Measurements from ENCODE around the gene IL10RA.

The IL10RA gene

GRCh38 chr11:117992136-117992535, 5.9 kb downstream of the IL10RA start:
- DNase-seq (ENCODE audit: low read depth): no peak

- no peak for DNase-seq (ENCODE audit: low read depth)
Observed at GRCh38 chr11:117992620-117993019, 6.4 kb downstream of the IL10RA start.

- no peak for DNase-seq (ENCODE audit: low read depth)
Observed at GRCh38 chr11:117993988-117994745, 8.0 kb downstream of the IL10RA start.

DNA sequence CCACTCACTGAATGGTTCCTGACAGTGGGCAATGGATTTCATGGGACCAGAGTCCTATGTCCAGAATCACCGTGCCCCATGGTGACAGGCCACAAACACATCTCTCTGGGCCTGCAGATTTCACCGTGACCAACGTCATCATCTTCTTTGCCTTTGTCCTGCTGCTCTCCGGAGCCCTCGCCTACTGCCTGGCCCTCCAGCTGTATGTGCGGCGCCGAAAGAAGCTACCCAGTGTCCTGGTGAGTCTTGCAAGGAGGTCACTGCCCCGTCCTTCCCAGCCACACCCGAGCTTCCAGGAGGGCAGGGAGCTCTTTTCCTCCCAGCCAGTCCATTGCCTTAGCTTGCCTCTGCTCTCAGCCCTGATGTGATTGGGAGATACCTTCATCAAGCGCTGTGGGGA, 9.3 kb downstream of the IL10RA start:
- DNase-seq (ENCODE audit: low read depth): no peak

DNA sequence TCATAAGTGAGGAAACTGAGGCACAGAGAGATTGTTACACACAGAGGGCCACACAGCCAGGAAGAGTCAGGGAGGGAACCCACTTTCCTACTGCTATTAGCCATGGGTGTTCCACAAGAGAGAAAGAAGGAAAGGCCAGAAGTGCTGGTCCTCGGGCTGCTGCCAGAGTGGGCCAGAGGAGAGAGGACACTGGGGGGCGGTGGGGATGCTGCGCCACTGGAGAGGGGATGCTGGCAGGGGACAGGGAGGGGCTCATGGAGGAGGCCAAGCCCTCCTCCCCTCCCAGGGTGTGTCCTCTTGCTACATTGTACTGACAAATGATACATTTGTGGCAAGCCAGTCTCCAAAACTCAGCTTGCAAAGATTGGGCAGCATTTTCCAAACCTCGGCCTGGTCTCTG, 9.9 kb downstream of the IL10RA start:
- DNase-seq (ENCODE audit: low read depth): no peak

DNA sequence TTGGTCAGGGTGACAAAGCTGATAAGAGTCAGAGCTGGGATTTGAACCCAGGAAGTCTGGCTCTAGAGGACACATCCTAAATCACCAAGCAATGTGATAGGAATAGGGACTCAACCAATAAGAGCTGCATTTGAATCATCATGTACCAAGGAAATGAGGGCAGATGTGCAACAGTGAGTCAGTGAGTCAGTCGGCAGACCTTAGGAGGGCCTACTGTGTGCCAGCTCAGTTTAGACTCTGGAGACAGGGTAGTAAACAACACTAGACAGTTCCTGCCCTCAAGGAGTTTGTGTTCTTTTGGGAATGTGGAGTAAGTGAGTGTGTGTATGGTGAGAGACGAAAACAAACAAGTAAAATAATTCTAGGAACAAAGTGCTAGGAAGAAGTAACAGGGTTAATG, 11.2 kb downstream of the IL10RA start:
- no peak for DNase-seq (ENCODE audit: low read depth)

DNA sequence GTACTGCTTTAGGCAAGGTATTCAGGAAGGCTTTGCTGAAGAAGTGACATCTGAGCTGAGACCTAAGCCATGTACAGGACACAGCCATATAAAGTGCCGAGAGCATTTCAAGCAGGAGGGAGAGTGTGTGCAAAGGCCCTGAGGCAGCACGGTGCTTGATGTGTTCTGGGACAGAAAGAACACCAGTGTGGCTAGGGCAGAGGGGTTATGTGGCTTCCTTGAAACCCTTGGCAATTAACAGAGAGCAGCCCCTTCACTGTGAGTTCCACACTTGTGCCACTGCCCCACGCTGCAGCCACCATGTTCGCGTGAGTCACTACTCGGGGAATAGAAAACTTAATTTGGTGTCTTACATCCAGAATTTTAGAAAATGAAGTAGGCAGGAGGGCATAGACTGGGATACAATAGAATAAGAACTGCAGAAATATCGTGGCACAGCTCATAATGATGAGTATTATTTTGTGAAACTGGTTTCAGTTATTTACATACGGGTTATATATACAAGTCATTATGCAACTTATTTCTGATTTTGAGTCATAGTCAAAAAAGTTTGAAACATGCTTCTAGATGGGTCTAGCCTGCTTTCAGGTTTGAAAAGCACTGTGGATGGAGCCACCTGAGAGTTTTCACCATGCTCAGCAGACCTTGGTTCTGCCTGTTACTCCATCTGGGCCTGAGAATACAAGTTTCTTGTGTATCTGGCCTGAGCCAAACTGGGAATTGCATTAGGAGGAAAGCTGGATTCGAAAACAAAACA, 11.8 kb downstream of the IL10RA start:
- no peak for DNase-seq (ENCODE audit: low read depth)

DNA sequence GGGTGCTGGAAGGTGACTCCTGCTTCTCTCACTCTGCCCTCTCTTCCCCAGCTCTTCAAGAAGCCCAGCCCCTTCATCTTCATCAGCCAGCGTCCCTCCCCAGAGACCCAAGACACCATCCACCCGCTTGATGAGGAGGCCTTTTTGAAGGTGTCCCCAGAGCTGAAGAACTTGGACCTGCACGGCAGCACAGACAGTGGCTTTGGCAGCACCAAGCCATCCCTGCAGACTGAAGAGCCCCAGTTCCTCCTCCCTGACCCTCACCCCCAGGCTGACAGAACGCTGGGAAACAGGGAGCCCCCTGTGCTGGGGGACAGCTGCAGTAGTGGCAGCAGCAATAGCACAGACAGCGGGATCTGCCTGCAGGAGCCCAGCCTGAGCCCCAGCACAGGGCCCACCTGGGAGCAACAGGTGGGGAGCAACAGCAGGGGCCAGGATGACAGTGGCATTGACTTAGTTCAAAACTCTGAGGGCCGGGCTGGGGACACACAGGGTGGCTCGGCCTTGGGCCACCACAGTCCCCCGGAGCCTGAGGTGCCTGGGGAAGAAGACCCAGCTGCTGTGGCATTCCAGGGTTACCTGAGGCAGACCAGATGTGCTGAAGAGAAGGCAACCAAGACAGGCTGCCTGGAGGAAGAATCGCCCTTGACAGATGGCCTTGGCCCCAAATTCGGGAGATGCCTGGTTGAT, 12.6 kb downstream of the IL10RA start:
- no peak for DNase-seq (ENCODE audit: low read depth)

DNA sequence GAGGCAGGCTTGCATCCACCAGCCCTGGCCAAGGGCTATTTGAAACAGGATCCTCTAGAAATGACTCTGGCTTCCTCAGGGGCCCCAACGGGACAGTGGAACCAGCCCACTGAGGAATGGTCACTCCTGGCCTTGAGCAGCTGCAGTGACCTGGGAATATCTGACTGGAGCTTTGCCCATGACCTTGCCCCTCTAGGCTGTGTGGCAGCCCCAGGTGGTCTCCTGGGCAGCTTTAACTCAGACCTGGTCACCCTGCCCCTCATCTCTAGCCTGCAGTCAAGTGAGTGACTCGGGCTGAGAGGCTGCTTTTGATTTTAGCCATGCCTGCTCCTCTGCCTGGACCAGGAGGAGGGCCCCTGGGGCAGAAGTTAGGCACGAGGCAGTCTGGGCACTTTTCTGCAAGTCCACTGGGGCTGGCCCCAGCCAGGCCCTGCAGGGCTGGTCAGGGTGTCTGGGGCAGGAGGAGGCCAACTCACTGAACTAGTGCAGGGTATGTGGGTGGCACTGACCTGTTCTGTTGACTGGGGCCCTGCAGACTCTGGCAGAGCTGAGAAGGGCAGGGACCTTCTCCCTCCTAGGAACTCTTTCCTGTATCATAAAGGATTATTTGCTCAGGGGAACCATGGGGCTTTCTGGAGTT, 13.3 kb downstream of the IL10RA start:
- no peak for DNase-seq (ENCODE audit: low read depth)

- no peak for DNase-seq (ENCODE audit: low read depth)
Observed at GRCh38 chr11:118000067-118000849, 14.1 kb downstream of the IL10RA start.

- DNase-seq (ENCODE audit: low read depth): no peak
Observed at GRCh38 chr11:118000850-118001228, 14.6 kb downstream of the IL10RA start.

DNA sequence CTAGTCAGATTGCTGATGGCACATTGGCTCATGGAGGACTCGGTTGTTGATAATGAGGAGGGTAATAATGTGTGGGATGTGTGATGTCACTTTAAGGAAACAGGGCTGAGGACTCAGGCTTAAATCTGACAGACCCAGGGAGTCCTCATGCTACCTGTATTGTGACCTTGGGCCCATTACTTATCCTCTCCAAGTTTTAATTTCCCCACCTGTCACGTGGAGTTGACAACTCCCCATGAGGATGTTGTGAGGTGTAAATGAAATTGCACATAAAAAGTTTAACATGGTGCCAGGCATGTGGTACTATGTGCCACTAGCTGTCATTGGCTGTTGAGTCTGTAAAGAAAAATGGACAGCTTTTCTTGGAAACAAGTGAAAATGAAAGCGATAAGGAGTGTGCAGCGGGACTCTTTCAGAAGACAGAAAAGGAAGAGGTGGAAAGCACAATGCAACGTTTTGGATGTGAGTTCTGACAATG, 15.3 kb downstream of the IL10RA start:
- DNase-seq (ENCODE audit: low read depth): no peak

DNA sequence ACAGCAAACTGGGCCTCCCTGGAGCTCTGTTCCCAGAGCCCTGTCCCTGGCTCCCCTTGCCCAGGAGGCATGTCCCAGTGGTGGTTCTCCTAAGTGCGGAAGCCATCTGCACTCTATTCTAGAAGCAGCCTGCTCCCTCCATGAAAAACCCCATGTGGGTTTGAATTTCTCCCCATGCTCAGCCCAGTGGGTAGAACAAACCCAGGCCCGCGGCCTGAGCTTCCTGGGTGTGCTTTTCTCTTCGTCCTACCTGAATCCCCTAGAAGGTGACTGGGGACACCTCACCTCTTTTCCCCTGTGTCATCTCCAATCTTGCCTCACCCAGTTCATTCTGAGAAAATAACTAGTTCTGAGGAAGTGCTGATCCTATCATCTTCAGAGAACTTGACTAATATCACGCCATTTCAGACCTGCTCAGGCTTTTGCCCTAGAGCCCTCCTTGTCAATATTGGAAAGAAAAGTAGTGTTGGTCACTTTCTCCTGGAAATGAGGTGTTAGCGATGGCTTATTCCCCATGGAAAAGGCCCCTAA, 15.9 kb downstream of the IL10RA start:
- DNase-seq (ENCODE audit: low read depth): no peak

DNA sequence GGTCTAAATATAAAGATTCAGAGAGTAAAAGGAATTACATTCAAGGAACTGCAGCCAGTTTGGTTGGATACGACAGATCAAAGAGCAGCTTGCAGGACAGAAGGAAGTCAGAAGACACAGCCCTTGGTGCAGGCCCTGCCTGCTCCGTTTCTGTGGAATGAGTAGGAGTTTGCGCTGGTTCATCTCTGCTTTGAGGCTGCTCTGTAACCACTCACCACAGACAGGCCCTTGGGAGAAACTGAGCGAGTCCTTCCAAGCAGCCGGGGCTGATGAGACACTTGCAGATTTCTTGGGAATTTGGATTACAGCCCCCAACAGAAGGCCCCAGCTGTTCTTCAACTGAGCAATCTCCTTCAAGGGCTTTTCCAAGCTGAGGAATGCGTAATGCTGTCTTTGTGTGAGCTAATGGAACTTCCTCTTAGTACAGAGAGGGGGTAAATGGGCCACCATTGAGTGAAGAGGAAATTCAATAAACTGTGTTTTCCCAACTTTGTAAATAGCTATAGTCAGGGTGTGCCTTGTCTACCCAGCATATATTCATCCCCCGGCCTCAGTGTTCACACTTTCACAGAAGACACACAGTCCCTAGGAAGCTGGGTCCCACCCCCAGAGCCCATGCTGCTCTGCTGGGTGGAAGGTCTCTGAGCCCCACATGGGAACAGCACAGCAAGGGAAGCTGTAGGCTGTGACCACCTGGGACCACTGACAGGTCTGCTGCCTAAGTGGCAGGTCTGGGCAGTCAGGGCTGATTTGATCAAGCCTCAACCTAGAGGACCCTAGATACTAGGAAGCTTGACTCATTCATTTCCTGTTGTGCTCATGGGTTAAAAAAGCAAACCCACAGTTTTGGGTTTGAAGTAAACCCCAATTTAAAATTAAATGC, 16.6 kb downstream of the IL10RA start:
- no peak for DNase-seq (ENCODE audit: low read depth)

DNA sequence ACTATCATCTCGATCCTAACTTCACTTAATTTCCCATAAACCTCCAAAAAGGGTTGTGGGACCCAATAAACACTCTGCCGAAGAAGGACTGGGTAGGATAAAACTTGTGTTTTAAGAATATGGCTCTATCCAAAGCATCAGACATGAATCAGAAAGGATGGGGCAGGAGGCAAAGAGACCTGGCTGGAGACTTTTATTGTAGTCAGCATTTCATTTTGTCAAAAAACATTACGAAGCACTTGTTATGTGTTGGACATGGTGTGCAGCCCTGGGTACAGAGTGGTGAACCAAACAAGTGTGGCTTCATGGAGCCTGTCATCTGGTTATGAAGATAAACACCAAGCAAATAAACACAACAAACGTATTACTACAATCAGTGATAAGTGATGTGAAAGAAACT, 17.3 kb downstream of the IL10RA start:
- DNase-seq (ENCODE audit: low read depth): no peak

GRCh38 chr11:118004543-118005223, 18.5 kb downstream of the IL10RA start:
- DNase-seq (ENCODE audit: low read depth): no peak

DNA sequence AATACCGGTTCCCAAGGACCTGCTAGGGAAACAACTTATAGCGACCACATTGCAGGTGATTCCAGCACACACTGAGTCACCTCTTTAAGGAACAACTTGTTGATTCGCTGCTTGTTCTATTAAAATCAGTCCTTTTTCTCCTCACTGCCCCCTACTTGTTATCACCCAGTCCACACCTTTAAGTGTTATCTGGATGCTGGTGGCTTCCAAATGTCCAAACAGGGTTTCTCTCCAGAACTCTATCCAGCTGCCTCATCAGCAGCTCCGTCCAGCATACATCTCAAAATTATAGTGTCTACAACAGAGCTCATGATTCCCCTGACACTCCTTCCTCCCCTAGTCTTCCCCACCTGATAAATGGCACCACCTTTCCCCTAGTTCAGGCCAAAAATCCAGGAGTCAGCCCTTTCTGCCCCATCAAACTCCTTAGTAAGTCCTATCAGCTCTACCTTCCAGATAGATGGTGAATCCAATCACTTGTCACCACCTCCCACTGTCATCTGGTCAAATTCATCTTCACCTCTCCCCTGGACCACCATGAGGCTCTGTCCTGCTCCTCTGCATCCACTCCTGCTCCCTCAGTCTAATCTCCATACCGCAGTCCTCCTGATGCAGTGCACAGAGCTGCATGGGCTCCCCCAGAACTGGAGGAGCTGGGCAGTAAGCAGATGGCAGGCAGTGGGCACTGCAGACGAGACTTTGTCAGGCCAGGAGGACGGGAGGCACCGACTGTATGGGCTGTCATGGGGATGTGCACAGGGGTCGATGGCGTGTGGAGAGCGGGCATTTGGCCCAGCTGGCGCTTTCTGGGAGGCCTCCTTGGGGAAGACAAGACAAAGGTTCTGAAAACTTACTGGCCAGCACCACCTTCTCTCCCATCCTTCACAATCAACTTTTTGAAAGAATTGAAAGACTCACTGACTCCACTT, 19.3 kb downstream of the IL10RA start:
- no peak for DNase-seq (ENCODE audit: low read depth)

- no peak for DNase-seq (ENCODE audit: low read depth)
Observed at GRCh38 chr11:118006153-118006534, 19.9 kb downstream of the IL10RA start.

DNA sequence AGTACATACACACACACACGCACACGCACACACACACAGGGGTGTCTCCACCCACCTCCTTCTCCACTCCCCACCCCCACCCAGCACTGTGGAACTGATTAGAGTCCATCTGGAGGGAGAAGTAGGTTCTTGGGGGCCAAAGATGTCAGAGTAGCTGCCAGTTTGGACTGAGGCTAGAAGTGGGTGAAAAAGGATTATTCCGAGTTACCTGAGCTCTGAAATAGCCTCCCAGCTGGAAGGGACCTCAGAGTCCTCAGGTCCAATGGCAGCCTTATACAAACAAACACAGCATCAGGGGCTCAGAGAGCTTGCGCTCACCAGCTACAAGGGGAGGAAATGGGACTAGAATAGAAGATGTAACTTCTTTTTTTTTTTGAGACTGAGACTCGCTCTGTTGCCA, 20.8 kb downstream of the IL10RA start:
- DNase-seq (ENCODE audit: low read depth): no peak
